Panc1 (cell line): ENCODE data around the gene CDC14B. TPM values are rescaled to one million over a fixed set of nuclear protein-coding genes. Genes with fewer than 3 reads are reported as not detected.

ENCODE experiments used
- ATAC-seq: fragments of 200-7000 bp; cut with Tn5 transposase; 2 replicates; pipeline ENCODE4 v1.9.1; 2020; ENCODE audit warnings: mild to moderate bottlenecking, moderate library complexity
- BruUV-seq: library from RNA; stranded (reverse); fragments of 400-500 nt; replicated peaks from 2 replicates; lab custom pipeline; 2021; lab: Mats Ljungman, UMichigan
- CTCF ChIA-PET: fragments of 300-600 bp; sonication (Branson Sonifier 250); formaldehyde crosslinking; loops from one replicate; lab custom pipeline; 2022; ENCODE audit warnings: antibody characterized with exemption; lab: Charles Lee
- POLR2A ChIA-PET: fragments of 300-600 bp; sonication (Branson Sonifier 250); formaldehyde crosslinking; loops from one replicate; lab custom pipeline; 2022; ENCODE audit warnings: antibody characterized with exemption; lab: Charles Lee
- DNase-seq: peaks from one replicate; pipeline ENCODE4 v3.0.0-alpha.2; 2010; ENCODE audit warnings: low read depth, low spot score
- H3K27ac ChIP-seq: 2 replicates; pipeline ENCODE4 v1.5.1; 2011; ENCODE audit warnings: mild to moderate bottlenecking, low read length, inconsistent platforms
- H3K27me3 ChIP-seq: fragments of 200-500 bp; sonication (Bioruptor generic); 2 replicates; pipeline ENCODE4 v1.6.0; 2014; ENCODE audit warnings: low read length, inconsistent platforms; ENCODE audit not compliant: control insufficient read depth, insufficient read depth
- H3K36me3 ChIP-seq: fragments of 200-500 bp; sonication (Bioruptor generic); 2 replicates; pipeline ENCODE4 v1.5.1; 2014; ENCODE audit warnings: inconsistent platforms, mild to moderate bottlenecking, low read length, moderate library complexity; ENCODE audit not compliant: control insufficient read depth, insufficient read depth
- H3K4me1 ChIP-seq: 2 replicates; pipeline ENCODE4 v1.5.1; 2011; ENCODE audit warnings: inconsistent platforms, mild to moderate bottlenecking, low read length, moderate library complexity; ENCODE audit not compliant: control insufficient read depth, insufficient read depth
- H3K4me3 ChIP-seq, 2 experiments: 2 replicates each; pipeline ENCODE4 v1.5.1; 2011 to 2012; ENCODE audit warnings: low read depth in 2 of 2, low read length in 2 of 2, mild to moderate bottlenecking in 2 of 2, inconsistent platforms in 1 of 2, moderate library complexity in 1 of 2
- H3K9me3 ChIP-seq: fragments of 200-500 bp; sonication (Bioruptor generic); 2 replicates; pipeline ENCODE4 v1.5.1; 2014; ENCODE audit warnings: low read depth, mild to moderate bottlenecking, inconsistent platforms, low read length, moderate library complexity; ENCODE audit not compliant: control insufficient read depth, insufficient read depth
- CTCF ChIP-seq: fragments of 450-650 bp; IDR thresholded peaks from 2 replicates; pipeline ENCODE4 v1.5.1; 2017; ENCODE audit warnings: mild to moderate bottlenecking
- POLR2AphosphoS5 ChIP-seq: IDR thresholded peaks from 2 replicates; pipeline ENCODE4 v1.6.1; 2012; ENCODE audit warnings: mild to moderate bottlenecking, low read depth, low read length, moderate library complexity
- REST ChIP-seq, 2 experiments: IDR thresholded peaks; 2 replicates each; pipeline ENCODE4 v1.6.1; 2011 to 2012; ENCODE audit warnings: low read depth in 2 of 2, control low read depth in 1 of 2, low read length in 1 of 2, mild to moderate bottlenecking in 1 of 2, moderate library complexity in 1 of 2; ENCODE audit not compliant: insufficient read depth in 1 of 2
- SIN3A ChIP-seq: IDR thresholded peaks from 2 replicates; pipeline ENCODE4 v1.6.1; 2012; ENCODE audit warnings: low read depth, mild to moderate bottlenecking, low read length, moderate library complexity, borderline replicate concordance; ENCODE audit not compliant: insufficient read depth
- TCF7L2 ChIP-seq: IDR thresholded peaks from 2 replicates; pipeline ENCODE4 v1.6.1; 2011; ENCODE audit warnings: mild to moderate bottlenecking, low read depth, low read length, inconsistent platforms
- in situ Hi-C: cut with HindIII; loops from 2 replicates; pipeline ENCODE4 v1.10.0; 2016; ENCODE audit warnings: low sequenced_read_pairs, low pct_unique_long_range_greater_than_20kb
- intact Hi-C: fragments of 100-400 bp; cut with micrococcal nuclease; formaldehyde crosslinking; loops from one replicate; pipeline ENCODE4 v1.10.0; 2022; ENCODE audit not compliant: unreplicated experiment
- total RNA-seq: library from RNA; stranded (reverse); gene quantifications from one replicate; pipeline ENCODE4 v1.2.1, GENCODE V29; 2021; ENCODE audit not compliant: unreplicated experiment

The CDC14B gene
- total RNA-seq, 1 experiment from 2014 or later, result 11.8 TPM

GRCh38 chr9:96524764-96525163, 94.9 kb downstream of the CDC14B start:
- Histone ChIP-seq H3K27ac (no peak overlapping the region), H3K36me3 (no peaks in the 10 kb centered on the region), H3K27me3 (no peaks in the 10 kb centered on the region), H3K4me3 (no peak overlapping the region), H3K4me1 (no peaks in the 10 kb centered on the region), H3K9me3 (no peaks in the 10 kb centered on the region)
- no TSS peak for BruUV-seq
- POLR2A ChIA-PET, result no interaction called here
- CTCF ChIA-PET, result no interaction called here
- DNase-seq (no peak), ATAC-seq (no peak)
- TF ChIP-seq POLR2AphosphoS5, result no peak
- TF ChIP-seq SIN3A, result no peak
- no peak for TF ChIP-seq TCF7L2
- TF ChIP-seq CTCF, result no peak
- no peak for TF ChIP-seq REST (IDR thresholded peaks at IDR 0.05; ENCODE audit: insufficient read depth in 1 of 2, low read depth in 2 of 2, low read length in 1 of 2)
- in situ Hi-C loops (no loop called here), intact Hi-C loops (no loop called here)

- Histone ChIP-seq H3K4me1 (no peaks in the 10 kb centered on the region), H3K27me3 (no peaks in the 10 kb centered on the region), H3K36me3 (no peaks in the 10 kb centered on the region), H3K4me3 (no peak overlapping the region), H3K9me3 (no peaks in the 10 kb centered on the region), H3K27ac (no peak overlapping the region)
- ChIA-PET CTCF (no interaction called here), POLR2A (interaction anchor here (0.5 kb wide), 1 partner anchor 497 kb away, joined by 8 read pairs; no protein-coding TSS in a partner anchor)
- ATAC-seq (no peak), DNase-seq (no peak)
- no TSS peak for BruUV-seq
- no peak for TF ChIP-seq REST (IDR thresholded peaks at IDR 0.05; ENCODE audit: insufficient read depth in 1 of 2, low read depth in 2 of 2, low read length in 1 of 2)
- TF ChIP-seq SIN3A, result no peak
- no peak for TF ChIP-seq CTCF
- TF ChIP-seq POLR2AphosphoS5, result no peak
- TF ChIP-seq TCF7L2, result no peak
- intact Hi-C loops, result no loop called here
- in situ Hi-C loops, result no loop called here
Observed at GRCh38 chr9:96524045-96524444, 95.6 kb downstream of the CDC14B start.
